Neuronal stem cell (in vitro differentiated cells): ENCODE results near the gene PTCH1. TPM values are rescaled to one million over a fixed set of nuclear protein-coding genes. Genes with fewer than 3 reads are reported as not detected.

ENCODE experiments used
- DNase-seq: peaks from one replicate; pipeline ENCODE4 v3.0.0-alpha.2; 2013; ENCODE audit warnings: low spot score
- H2AFZ ChIP-seq: one replicate; pipeline ENCODE4 v1.6.1; 2013; ENCODE audit warnings: mild to moderate bottlenecking, low read length, inconsistent platforms
- H2AK5ac ChIP-seq: 2 replicates; pipeline ENCODE4 v1.6.1; 2013; ENCODE audit warnings: low read depth, mild to moderate bottlenecking, inconsistent platforms, low read length, moderate library complexity, mixed read lengths
- H2BK120ac ChIP-seq: 2 replicates; pipeline ENCODE4 v1.6.1; 2013; ENCODE audit warnings: low read depth, mild to moderate bottlenecking, inconsistent platforms, low read length, moderate library complexity, mixed read lengths
- H2BK12ac ChIP-seq: one replicate; pipeline ENCODE4 v1.6.1; 2013; ENCODE audit warnings: low read length, inconsistent platforms
- H2BK15ac ChIP-seq: 2 replicates; pipeline ENCODE4 v1.6.1; 2013; ENCODE audit warnings: mild to moderate bottlenecking, low read length, inconsistent platforms, mixed read lengths
- H2BK5ac ChIP-seq: one replicate; pipeline ENCODE4 v1.6.1; 2013; ENCODE audit warnings: inconsistent platforms, mild to moderate bottlenecking, low read length, moderate library complexity
- H3K14ac ChIP-seq: one replicate; pipeline ENCODE4 v1.6.1; 2013; ENCODE audit warnings: low read length, inconsistent platforms
- H3K18ac ChIP-seq: 2 replicates; pipeline ENCODE4 v1.6.1; 2013; ENCODE audit warnings: low read length, inconsistent platforms
- H3K23ac ChIP-seq: 2 replicates; pipeline ENCODE4 v1.6.1; 2013; ENCODE audit warnings: low read depth, mild to moderate bottlenecking, mixed read lengths, low read length, inconsistent platforms; ENCODE audit not compliant: poor library complexity
- H3K27ac ChIP-seq: replicated peaks from 3 replicates; pipeline ENCODE4 v1.5.1; 2013; ENCODE audit warnings: low read length, inconsistent platforms
- H3K27me3 ChIP-seq, 3 experiments: 2 replicates each; pipeline ENCODE4 v1.6.1; 2013; ENCODE audit warnings: low read length in 3 of 3, mild to moderate bottlenecking in 2 of 3, inconsistent platforms in 1 of 3, low read depth in 1 of 3, mixed read lengths in 1 of 3, moderate library complexity in 1 of 3; ENCODE audit not compliant: control insufficient read depth in 3 of 3, insufficient read depth in 3 of 3
- H3K36me3 ChIP-seq, 2 donors: replicated peaks in 1 of 2; 2 replicates each; pipeline ENCODE4 v1.6.1; 2013; ENCODE audit warnings: low read length in 2 of 2; ENCODE audit not compliant: control insufficient read depth in 2 of 2, insufficient read depth in 2 of 2
- H3K4ac ChIP-seq: 2 replicates; pipeline ENCODE4 v1.6.1; 2013; ENCODE audit warnings: inconsistent platforms, mild to moderate bottlenecking, low read length, moderate library complexity
- H3K4me1 ChIP-seq, 2 donors: 1 replicate in 1 of 2; 2 replicates in 1 of 2; pipeline ENCODE4 v1.6.1; 2013; ENCODE audit warnings: low read length in 2 of 2, low read depth in 1 of 2; ENCODE audit not compliant: control insufficient read depth in 2 of 2, insufficient read depth in 1 of 2
- H3K4me2 ChIP-seq: one replicate; pipeline ENCODE4 v1.6.1; 2013; ENCODE audit warnings: mild to moderate bottlenecking, low read length, inconsistent platforms; ENCODE audit not compliant: insufficient read depth, poor library complexity, severe bottlenecking
- H3K4me3 ChIP-seq, 2 donors: 2 replicates each; pipeline ENCODE4 v1.5.1; 2013; ENCODE audit warnings: low read length in 2 of 2, mild to moderate bottlenecking in 2 of 2, inconsistent platforms in 1 of 2, moderate library complexity in 1 of 2
- H3K79me1 ChIP-seq: one replicate; pipeline ENCODE4 v1.6.1; 2013; ENCODE audit warnings: low read depth, mild to moderate bottlenecking, inconsistent platforms, low read length, moderate library complexity
- H3K9ac ChIP-seq: one replicate; pipeline ENCODE4 v1.6.1; 2013; ENCODE audit warnings: mild to moderate bottlenecking, low read depth, low read length, inconsistent platforms; ENCODE audit not compliant: poor library complexity
- H3K9me3 ChIP-seq, 2 donors: replicated peaks in 1 of 2; 2 replicates each; pipeline versions ENCODE3 to v1.6.1; 2013; ENCODE audit warnings: low read length in 2 of 2, mild to moderate bottlenecking in 2 of 2, inconsistent platforms in 1 of 2, low read depth in 1 of 2, mixed read lengths in 1 of 2, moderate library complexity in 1 of 2; ENCODE audit not compliant: control insufficient read depth in 2 of 2, insufficient read depth in 1 of 2
- H4K8ac ChIP-seq: one replicate; pipeline ENCODE4 v1.6.1; 2013; ENCODE audit warnings: low read depth, mild to moderate bottlenecking, inconsistent platforms, low read length, moderate library complexity
- H4K91ac ChIP-seq: one replicate; pipeline ENCODE4 v1.6.1; 2013; ENCODE audit warnings: low read length, low read depth, mild to moderate bottlenecking, inconsistent platforms; ENCODE audit not compliant: poor library complexity
- WGBS, 2 donors: extraction: QIAGEN DNeasy Blood & Tissue Kit; methylation state at CpG; one replicate each; pipeline ENCODE4 v1.1.7; 2013; ENCODE audit warnings: missing lambda C conversion rate in 2 of 2, mixed read lengths in 1 of 2; ENCODE audit not compliant: insufficient read length in 2 of 2, insufficient replicate concordance in 1 of 2; ENCODE audit errors: extremely low coverage in 2 of 2; 5-methylcytosine and 5-hydroxymethylcytosine counted together
- small RNA-seq: library from polyadenylated mRNA; stranded (forward); fragments of <200 nt; extraction: miRNeasy Mini kit (QIAGEN cat#:217004); gene quantifications from one replicate; pipeline ENCODE3, GENCODE V24; 2013; ENCODE audit not compliant: insufficient read depth

Gene PTCH1

GRCh38 chr9:95399261-95399660 lies 117.5 kb downstream of the PTCH1 start:
- H3K4me2 ChIP-seq = no peak overlapping the region
- no peak overlapping the region for H4K8ac ChIP-seq
- H2BK12ac ChIP-seq = no peak overlapping the region
- peak overlapping the region; percentile 22 for H3K14ac ChIP-seq
- H3K36me3 ChIP-seq = no peaks in the 10 kb centered on the region
- no peak overlapping the region for H3K27ac ChIP-seq
- no CpG with 5 or more reads among the region's 4 CpGs for WGBS, 2 donors
- H3K4ac ChIP-seq = no peak overlapping the region
- H3K4me1 ChIP-seq = peaks cover 0 to 4% of the 10 kb centered on the region in 2 donors
- H3K18ac ChIP-seq = peak overlapping the region; percentile 52
- H3K23ac ChIP-seq = no peak overlapping the region
- H3K4me3 ChIP-seq = no peak overlapping the region
- H3K9ac ChIP-seq = no peak overlapping the region
- H3K27me3 ChIP-seq = no peaks in the 10 kb centered on the region
- H2AK5ac ChIP-seq = no peak overlapping the region
- H2BK120ac ChIP-seq = no peak overlapping the region
- no peak overlapping the region for H4K91ac ChIP-seq
- peak overlapping the region; percentile 59 for H2AFZ ChIP-seq
- H3K79me1 ChIP-seq = no peaks in the 10 kb centered on the region
- no peak for DNase-seq
- no peak overlapping the region for H2BK5ac ChIP-seq
- peaks cover 0 to 3% of the 10 kb centered on the region in 2 donors for H3K9me3 ChIP-seq
- H2BK15ac ChIP-seq = no peak overlapping the region

Small RNAs within 50 kb of the gene (small RNA-seq; reads per million reads assigned to genes)
- not detected for gene MT1P1
